ENCODE data around the gene PDE8B.

PDE8B gene

DNA sequence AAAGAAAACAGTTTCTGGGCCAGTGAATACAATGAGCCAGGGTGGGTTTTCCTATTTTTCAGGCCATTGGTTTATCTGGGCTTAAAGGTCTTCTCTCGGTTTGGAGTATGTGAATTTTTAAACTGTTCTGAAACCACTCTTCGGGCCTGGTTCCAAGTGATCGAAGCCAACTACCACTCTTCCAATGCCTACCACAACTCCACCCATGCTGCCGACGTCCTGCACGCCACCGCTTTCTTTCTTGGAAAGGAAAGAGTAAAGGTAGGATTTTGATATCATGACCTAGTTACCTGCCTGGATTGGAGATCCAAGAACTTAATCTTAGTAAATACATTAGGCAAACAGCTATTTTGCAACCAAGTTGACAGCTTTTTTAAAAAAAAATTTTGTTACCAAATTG lies 202.6 kb downstream of the PDE8B start:
- 0 out of 2 replicates have a peak, but pooled peaks cover 4% of the 10 kb centered on the region for H3K27me3 ChIP-seq (ENCODE audit: insufficient read depth, low read length)
- no peaks in the 10 kb centered on the region for H3K79me2 ChIP-seq (ENCODE audit: insufficient read depth, low read length)
- H3K4me1 ChIP-seq (ENCODE audit: insufficient read depth, low read length, severe bottlenecking), result no peaks in the 10 kb centered on the region
- no peak overlapping the region for H3K4me2 ChIP-seq (ENCODE audit: low read length)
- H3K36me3 ChIP-seq (ENCODE audit: insufficient read depth, low read length), result no peaks in the 10 kb centered on the region
- H3F3A ChIP-seq (ENCODE audit: insufficient read depth, low read length), result no peaks in the 10 kb centered on the region
- H3K4me3 ChIP-seq (ENCODE audit: low read depth, low read length, poor library complexity, severe bottlenecking), result no peak overlapping the region
- no peaks in the 10 kb centered on the region for H3K9me3 ChIP-seq (ENCODE audit: low read length)
- H3K9ac ChIP-seq (ENCODE audit: low read length), result no peak overlapping the region
- H3K27ac ChIP-seq (ENCODE audit: low read depth, low read length, poor library complexity, severe bottlenecking), result no peak overlapping the region
- H4K20me1 ChIP-seq (ENCODE audit: insufficient read depth, low read length), result no peaks in the 10 kb centered on the region
- TF ChIP-seq EZH2 (IDR thresholded peaks at IDR 0.05; ENCODE audit: borderline replicate concordance, low read length), result no peak
- TF ChIP-seq, protein P1, sequence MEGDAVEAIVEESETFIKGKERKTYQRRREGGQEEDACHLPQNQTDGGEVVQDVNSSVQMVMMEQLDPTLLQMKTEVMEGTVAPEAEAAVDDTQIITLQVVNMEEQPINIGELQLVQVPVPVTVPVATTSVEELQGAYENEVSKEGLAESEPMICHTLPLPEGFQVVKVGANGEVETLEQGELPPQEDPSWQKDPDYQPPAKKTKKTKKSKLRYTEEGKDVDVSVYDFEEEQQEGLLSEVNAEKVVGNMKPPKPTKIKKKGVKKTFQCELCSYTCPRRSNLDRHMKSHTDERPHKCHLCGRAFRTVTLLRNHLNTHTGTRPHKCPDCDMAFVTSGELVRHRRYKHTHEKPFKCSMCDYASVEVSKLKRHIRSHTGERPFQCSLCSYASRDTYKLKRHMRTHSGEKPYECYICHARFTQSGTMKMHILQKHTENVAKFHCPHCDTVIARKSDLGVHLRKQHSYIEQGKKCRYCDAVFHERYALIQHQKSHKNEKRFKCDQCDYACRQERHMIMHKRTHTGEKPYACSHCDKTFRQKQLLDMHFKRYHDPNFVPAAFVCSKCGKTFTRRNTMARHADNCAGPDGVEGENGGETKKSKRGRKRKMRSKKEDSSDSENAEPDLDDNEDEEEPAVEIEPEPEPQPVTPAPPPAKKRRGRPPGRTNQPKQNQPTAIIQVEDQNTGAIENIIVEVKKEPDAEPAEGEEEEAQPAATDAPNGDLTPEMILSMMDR (IDR thresholded peaks at IDR 0.05; ENCODE audit: low read length), result no peak
- no peaks in the 10 kb centered on the region for H3K9me2 ChIP-seq (ENCODE audit: low read depth, low read length)
- no peak overlapping the region for H2AFZ ChIP-seq (ENCODE audit: low read length)

DNA sequence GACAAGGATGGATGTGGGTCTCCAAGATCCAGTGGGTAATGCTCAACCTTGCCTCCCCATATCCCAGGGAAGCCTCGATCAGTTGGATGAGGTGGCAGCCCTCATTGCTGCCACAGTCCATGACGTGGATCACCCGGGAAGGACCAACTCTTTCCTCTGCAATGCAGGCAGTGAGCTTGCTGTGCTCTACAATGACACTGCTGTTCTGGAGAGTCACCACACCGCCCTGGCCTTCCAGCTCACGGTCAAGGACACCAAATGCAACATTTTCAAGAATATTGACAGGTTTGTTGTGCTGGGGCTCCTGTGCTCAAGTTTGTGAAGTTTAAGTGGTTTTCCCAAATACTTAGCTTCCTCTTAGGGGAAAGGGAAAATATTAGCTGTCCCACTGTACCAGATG lies 207.7 kb downstream of the PDE8B start:
- Histone ChIP-seq H3K36me3 (ENCODE audit: insufficient read depth, low read length) (no peaks in the 10 kb centered on the region), H3K27ac (ENCODE audit: low read depth, low read length, poor library complexity, severe bottlenecking) (no peak overlapping the region), H4K20me1 (ENCODE audit: insufficient read depth, low read length) (no peaks in the 10 kb centered on the region), H3K9me2 (ENCODE audit: low read depth, low read length) (no peaks in the 10 kb centered on the region), H3K4me2 (ENCODE audit: low read length) (no peak overlapping the region), H3K27me3 (ENCODE audit: insufficient read depth, low read length) (no peaks in the 10 kb centered on the region), H3K79me2 (ENCODE audit: insufficient read depth, low read length) (no peaks in the 10 kb centered on the region), H3K9ac (ENCODE audit: low read length) (no peak overlapping the region), H2AFZ (ENCODE audit: low read length) (no peak overlapping the region), H3K9me3 (ENCODE audit: low read length) (no peaks in the 10 kb centered on the region), H3F3A (ENCODE audit: insufficient read depth, low read length) (no peaks in the 10 kb centered on the region), H3K4me1 (ENCODE audit: insufficient read depth, low read length, severe bottlenecking) (no peaks in the 10 kb centered on the region), H3K4me3 (ENCODE audit: low read depth, low read length, poor library complexity, severe bottlenecking) (no peak overlapping the region)
- no peak for TF ChIP-seq EZH2 (IDR thresholded peaks at IDR 0.05; ENCODE audit: borderline replicate concordance, low read length)
- TF ChIP-seq, protein P1 (IDR thresholded peaks at IDR 0.05; ENCODE audit: low read length), result no peak

DNA sequence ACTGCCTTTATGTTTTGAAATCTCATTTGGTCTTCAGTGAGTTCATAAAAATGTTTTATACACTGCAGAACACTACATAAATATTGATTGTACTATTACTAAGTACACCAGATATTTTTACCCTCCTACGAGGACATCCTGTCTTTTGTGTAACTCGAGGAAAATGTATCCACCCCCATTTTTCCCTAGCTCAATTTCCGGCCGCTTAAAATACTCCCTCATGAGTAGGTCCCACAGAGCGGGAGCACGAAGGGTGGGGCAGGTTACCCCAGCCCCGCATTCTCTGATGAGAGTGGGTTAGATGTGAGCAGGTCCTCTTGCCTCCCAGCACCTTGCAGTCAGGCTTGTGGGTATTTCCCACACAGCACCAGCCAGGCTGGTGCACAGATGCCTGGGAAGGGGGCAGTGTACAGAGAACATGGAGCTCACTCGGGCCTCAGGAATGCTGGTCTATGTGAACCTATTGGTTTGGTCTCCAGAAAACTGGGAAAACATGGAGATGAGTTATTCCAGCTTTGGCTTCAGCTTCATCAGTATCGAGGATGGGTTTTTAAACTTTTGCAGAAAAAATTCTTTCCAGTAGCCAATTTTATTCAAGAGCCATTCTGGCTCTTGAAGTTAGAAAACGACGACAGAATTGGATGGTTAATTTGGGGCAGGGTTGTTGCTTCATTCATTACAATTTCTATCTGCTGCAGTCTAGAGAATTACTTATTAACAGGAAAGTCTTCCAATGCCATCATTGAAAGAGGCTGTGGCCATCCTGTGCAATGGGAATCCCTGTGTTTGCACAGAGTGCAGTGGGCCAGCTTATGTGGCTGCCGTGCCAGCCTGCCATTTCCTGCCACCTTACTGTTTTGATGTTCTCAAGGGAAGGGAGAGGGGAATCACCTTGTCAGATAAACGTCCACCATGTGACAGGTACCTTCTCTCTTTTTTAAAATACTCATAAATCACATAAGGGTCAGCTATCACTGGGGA lies 208.4 kb downstream of the PDE8B start:
- Histone ChIP-seq H3K27me3 (ENCODE audit: insufficient read depth, low read length) (no peaks in the 10 kb centered on the region), H3K4me1 (ENCODE audit: insufficient read depth, low read length, severe bottlenecking) (no peaks in the 10 kb centered on the region), H3K79me2 (ENCODE audit: insufficient read depth, low read length) (no peaks in the 10 kb centered on the region), H3K4me2 (ENCODE audit: low read length) (no peak overlapping the region), H3K4me3 (ENCODE audit: low read depth, low read length, poor library complexity, severe bottlenecking) (no peak overlapping the region), H4K20me1 (ENCODE audit: insufficient read depth, low read length) (no peaks in the 10 kb centered on the region), H3K9me3 (ENCODE audit: low read length) (no peaks in the 10 kb centered on the region), H3K9ac (ENCODE audit: low read length) (no peak overlapping the region), H3F3A (ENCODE audit: insufficient read depth, low read length) (no peaks in the 10 kb centered on the region), H3K9me2 (ENCODE audit: low read depth, low read length) (no peaks in the 10 kb centered on the region), H3K36me3 (ENCODE audit: insufficient read depth, low read length) (no peaks in the 10 kb centered on the region), H3K27ac (ENCODE audit: low read depth, low read length, poor library complexity, severe bottlenecking) (no peak overlapping the region), H2AFZ (ENCODE audit: low read length) (no peak overlapping the region)
- no peak for TF ChIP-seq EZH2 (IDR thresholded peaks at IDR 0.05; ENCODE audit: borderline replicate concordance, low read length)
- TF ChIP-seq, protein P1 (IDR thresholded peaks at IDR 0.05; ENCODE audit: low read length), result no peak
